H1 (cell line): ENCODE results near the gene DUSP1. TPM values are rescaled to one million over a fixed set of nuclear protein-coding genes. Genes with fewer than 3 reads are reported as not detected.
A peak's percentile ranks its signal among the peaks of the same experiment; 100 is the strongest.

Experiments
- CTBP2 ChIP-seq: IDR thresholded peaks from 2 replicates; pipeline ENCODE4 v1.7.0; 2011; ENCODE audit warnings: borderline replicate concordance, mild to moderate bottlenecking, moderate library complexity, mixed read lengths, low read length; ENCODE audit not compliant: insufficient read depth, insufficient read length
- polyA plus RNA-seq, 7 experiments: library from polyadenylated mRNA; depleted of rRNA in 3 of 7; stranded (reverse) in 5 of 7; unstranded in 2 of 7; fragments of >200 nt in 5 of 7; fragments of 200-250 nt in 2 of 7; gene quantifications; 1 replicate in 5 of 7; 2 replicates in 1 of 7; 4 replicates in 1 of 7; pipeline versions ENCODE4 v1.2.1 to v1.2.3, GENCODE V29; 2011 to 2013; ENCODE audit warnings: missing spikeins in 2 of 7, mixed read lengths in 2 of 7
- total RNA-seq: library from RNA; stranded (reverse); fragmentation: NEBNext Ultra II Directional; extraction: Animal tissue kit (Norgen Biotek cat#: 25700); gene quantifications from 2 replicates; pipeline ENCODE4 v1.2.1, GENCODE V29; 2021
- TF ChIP-seq, protein P1 (sequence below), 3 experiments: IDR thresholded peaks; 1 replicate in 2 of 3; 2 replicates in 1 of 3; pipeline versions ENCODE4 v1.5.1 to v1.6.1; 2011; ENCODE audit warnings: low read length in 3 of 3, mild to moderate bottlenecking in 3 of 3, inconsistent platforms in 2 of 3, low read depth in 1 of 3, moderate library complexity in 1 of 3; ENCODE audit not compliant: insufficient read depth in 1 of 3; ENCODE audit errors: control extremely low read depth in 1 of 3

DUSP1 gene
- total and polyA plus RNA-seq, 2 of the 8 experiments (the other 6 are each of a cell fraction or from before 2014, with no cell fraction given), result 6.5 to 11.7 TPM

DNA sequence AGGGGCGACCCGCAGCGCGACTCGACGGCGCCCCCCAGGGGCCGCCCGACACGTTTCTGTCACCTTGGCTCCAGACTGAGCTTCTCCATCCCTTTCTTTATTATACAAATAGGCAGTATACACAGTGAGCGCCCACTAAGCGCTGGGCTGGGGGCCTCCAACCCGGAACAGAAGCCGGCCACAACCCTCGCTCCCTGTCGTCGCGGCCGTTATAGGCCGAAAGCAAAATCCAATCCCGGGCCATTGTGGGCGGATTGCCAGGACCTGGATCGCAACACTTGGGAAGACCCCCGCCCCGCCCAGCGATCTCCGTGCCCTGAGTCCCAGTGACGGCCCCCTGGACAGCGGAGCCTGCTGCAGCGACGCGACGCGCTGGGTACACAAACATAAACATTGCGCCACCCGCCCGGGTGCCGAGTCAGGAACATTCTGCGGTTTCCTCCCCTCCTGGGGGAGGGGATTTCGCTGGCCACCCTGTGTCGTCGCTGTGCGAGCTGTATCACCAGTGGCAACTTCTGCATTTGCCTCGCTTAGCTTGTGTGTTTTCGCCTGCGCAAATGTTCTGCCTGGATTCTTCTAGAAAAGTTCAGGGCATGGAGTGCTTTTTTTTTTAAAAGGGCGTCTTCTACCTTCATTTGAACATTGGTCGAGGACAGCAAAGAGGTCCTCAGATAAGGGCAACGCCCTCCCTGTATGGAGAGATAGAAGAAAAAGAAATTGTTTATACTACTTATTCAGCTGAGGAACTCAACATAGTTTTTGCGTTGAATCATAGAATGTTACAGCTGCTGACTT is 1.3 kb upstream of the DUSP1 start (continued):
- TF ChIP-seq, protein P1, sequence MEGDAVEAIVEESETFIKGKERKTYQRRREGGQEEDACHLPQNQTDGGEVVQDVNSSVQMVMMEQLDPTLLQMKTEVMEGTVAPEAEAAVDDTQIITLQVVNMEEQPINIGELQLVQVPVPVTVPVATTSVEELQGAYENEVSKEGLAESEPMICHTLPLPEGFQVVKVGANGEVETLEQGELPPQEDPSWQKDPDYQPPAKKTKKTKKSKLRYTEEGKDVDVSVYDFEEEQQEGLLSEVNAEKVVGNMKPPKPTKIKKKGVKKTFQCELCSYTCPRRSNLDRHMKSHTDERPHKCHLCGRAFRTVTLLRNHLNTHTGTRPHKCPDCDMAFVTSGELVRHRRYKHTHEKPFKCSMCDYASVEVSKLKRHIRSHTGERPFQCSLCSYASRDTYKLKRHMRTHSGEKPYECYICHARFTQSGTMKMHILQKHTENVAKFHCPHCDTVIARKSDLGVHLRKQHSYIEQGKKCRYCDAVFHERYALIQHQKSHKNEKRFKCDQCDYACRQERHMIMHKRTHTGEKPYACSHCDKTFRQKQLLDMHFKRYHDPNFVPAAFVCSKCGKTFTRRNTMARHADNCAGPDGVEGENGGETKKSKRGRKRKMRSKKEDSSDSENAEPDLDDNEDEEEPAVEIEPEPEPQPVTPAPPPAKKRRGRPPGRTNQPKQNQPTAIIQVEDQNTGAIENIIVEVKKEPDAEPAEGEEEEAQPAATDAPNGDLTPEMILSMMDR (IDR thresholded peaks at IDR 0.05; ENCODE audit: control extremely low read depth in 1 of 3, insufficient read depth in 1 of 3, low read depth in 1 of 3, low read length in 3 of 3), result peak in 2 of 3 experiments; percentile 68 to 85; a peak in 3 of 4 replicates
- peak; percentile 83 for TF ChIP-seq CTBP2
